Mesendoderm (in vitro differentiated cells): ENCODE measurements around the gene ZNF280A.
"Not testable (repeated sequence)": the region's sequence is repeated elsewhere in the genome, so short reads cannot be mapped to it uniquely, and the experiment has no call there.

Experiments used
- DNase-seq: peaks from one replicate; pipeline ENCODE4 v3.0.0; 2013
- H2AK5ac ChIP-seq: 2 replicates; pipeline ENCODE4 v1.6.1; 2013; ENCODE audit warnings: low read length, inconsistent platforms
- H2BK120ac ChIP-seq: 2 replicates; pipeline ENCODE4 v1.6.1; 2013; ENCODE audit warnings: low read depth, mild to moderate bottlenecking, low read length, moderate library complexity, mixed read lengths
- H2BK15ac ChIP-seq: replicated peaks from 2 replicates; pipeline ENCODE4 v1.6.1; 2013; ENCODE audit warnings: low read depth, mild to moderate bottlenecking, moderate library complexity
- H2BK5ac ChIP-seq: 2 replicates; pipeline ENCODE4 v1.6.1; 2013; ENCODE audit warnings: low read length, inconsistent platforms
- H3K18ac ChIP-seq: 2 replicates; pipeline ENCODE4 v1.6.1; 2013; ENCODE audit warnings: mild to moderate bottlenecking, low read length, mixed read lengths
- H3K23ac ChIP-seq: one replicate; pipeline ENCODE4 v1.6.1; 2013; ENCODE audit warnings: low read length
- H3K27ac ChIP-seq: 2 replicates; pipeline ENCODE4 v1.5.1; 2013; ENCODE audit warnings: low read depth, mild to moderate bottlenecking, inconsistent platforms, low read length, moderate library complexity
- H3K27me3 ChIP-seq: 2 replicates; pipeline ENCODE4 v1.6.1; 2013; ENCODE audit warnings: low read length, control low read depth, mild to moderate bottlenecking, inconsistent platforms; ENCODE audit not compliant: insufficient read depth, poor library complexity
- H3K36me3 ChIP-seq: 2 replicates; pipeline ENCODE4 v1.6.1; 2013; ENCODE audit warnings: low read length, inconsistent platforms; ENCODE audit not compliant: control insufficient read depth, insufficient read depth
- H3K4ac ChIP-seq: one replicate; pipeline ENCODE4 v1.6.1; 2013; ENCODE audit warnings: low read depth, mild to moderate bottlenecking, low read length, moderate library complexity
- H3K4me1 ChIP-seq: 2 replicates; pipeline ENCODE4 v1.6.1; 2013; ENCODE audit warnings: low read depth, low read length, inconsistent platforms; ENCODE audit not compliant: control insufficient read depth
- H3K4me2 ChIP-seq: 2 replicates; pipeline ENCODE4 v1.6.1; 2013; ENCODE audit warnings: low read length
- H3K4me3 ChIP-seq: 2 replicates; pipeline ENCODE4 v1.5.1; 2013; ENCODE audit warnings: mild to moderate bottlenecking, low read length
- H3K56ac ChIP-seq: one replicate; pipeline ENCODE4 v1.6.1; 2013; ENCODE audit warnings: low read length
- H3K79me1 ChIP-seq: 2 replicates; pipeline ENCODE4 v1.6.1; 2013; ENCODE audit warnings: low read length, inconsistent platforms
- H3K79me2 ChIP-seq: 2 replicates; pipeline ENCODE4 v1.6.1; 2013; ENCODE audit warnings: mild to moderate bottlenecking, low read length; ENCODE audit not compliant: control insufficient read depth, insufficient read depth
- H3K9ac ChIP-seq: 2 replicates; pipeline ENCODE4 v1.6.1; 2013; ENCODE audit warnings: low read length, inconsistent platforms
- H4K5ac ChIP-seq: one replicate; pipeline ENCODE4 v1.6.1; 2013; ENCODE audit warnings: low read length
- H4K8ac ChIP-seq: one replicate; pipeline ENCODE4 v1.6.1; 2013; ENCODE audit warnings: low read depth, mild to moderate bottlenecking, control low read depth, low read length, moderate library complexity
- WGBS: extraction: QIAGEN DNeasy Blood & Tissue Kit; methylation state at CpG from one replicate; pipeline ENCODE4 v1.1.7; 2013; ENCODE audit warnings: low lambda C conversion rate, missing lambda C conversion rate; ENCODE audit not compliant: insufficient coverage; ENCODE audit errors: extremely low coverage; 5-methylcytosine and 5-hydroxymethylcytosine counted together

Gene ZNF280A

DNA sequence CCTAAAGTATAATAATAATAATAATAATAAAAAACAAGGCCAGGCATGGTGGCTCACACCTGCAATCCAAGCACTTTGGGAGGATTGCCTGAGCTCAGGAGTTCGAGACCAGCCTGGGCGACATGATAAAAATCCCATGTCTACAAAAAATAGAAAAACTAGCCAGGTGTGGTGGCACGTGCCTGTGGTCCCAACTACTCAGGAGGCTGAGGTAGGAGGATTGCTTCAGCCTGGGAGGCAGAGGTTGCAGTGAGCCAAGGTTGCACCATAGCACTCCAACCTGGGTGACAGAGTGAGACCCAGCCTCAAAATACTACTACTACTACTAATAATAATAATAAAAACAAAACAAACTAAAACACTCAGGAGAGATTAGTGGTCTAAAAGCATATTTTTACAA, 15.6 kb upstream of the ZNF280A start:
- Histone ChIP-seq H3K4me3 (no peak overlapping the region), H3K36me3 (no peaks in the 10 kb centered on the region), H3K4ac (no peak overlapping the region), H3K27me3 (no peaks in the 10 kb centered on the region), H3K9ac (no peak overlapping the region), H2BK15ac (no peak overlapping the region), H2AK5ac (no peak overlapping the region), H3K79me2 (no peaks in the 10 kb centered on the region), H3K79me1 (no peaks in the 10 kb centered on the region), H4K5ac (no peak overlapping the region), H3K4me1 (no peaks in the 10 kb centered on the region), H2BK5ac (no peak overlapping the region), H3K4me2 (no peak overlapping the region), H4K8ac (no peak overlapping the region), H3K56ac (no peak overlapping the region), H3K27ac (no peak overlapping the region), H3K23ac (no peak overlapping the region), H2BK120ac (no peak overlapping the region), H3K18ac (no peak overlapping the region)
- no CpG with 5 or more reads among the region's 3 CpGs for WGBS
- no peak for DNase-seq

- Histone ChIP-seq H2BK15ac (no peak overlapping the region), H3K23ac (no peak overlapping the region), H2BK5ac (no peak overlapping the region), H3K4me1 (no peaks in the 10 kb centered on the region), H3K36me3 (no peaks in the 10 kb centered on the region), H3K56ac (no peak overlapping the region), H2BK120ac (no peak overlapping the region), H3K79me2 (no peaks in the 10 kb centered on the region), H4K8ac (no peak overlapping the region), H3K9ac (no peak overlapping the region), H3K4ac (no peak overlapping the region), H3K27me3 (no peaks in the 10 kb centered on the region), H3K18ac (no peak overlapping the region), H3K4me3 (no peak overlapping the region), H4K5ac (no peak overlapping the region), H3K27ac (no peak overlapping the region), H2AK5ac (no peak overlapping the region), H3K4me2 (no peak overlapping the region), H3K79me1 (no peaks in the 10 kb centered on the region)
- WGBS: no CpG with 5 or more reads among the region's 9 CpGs
- DNase-seq: no peak
Measured at GRCh38 chr22:22534604-22535415, 14.7 kb upstream of the ZNF280A start.

- H3K27me3 ChIP-seq: no peaks in the 10 kb centered on the region
- no peak overlapping the region for H3K4me2 ChIP-seq
- H3K27ac ChIP-seq: no peak overlapping the region
- no peak overlapping the region for H3K9ac ChIP-seq
- no peak overlapping the region for H2AK5ac ChIP-seq
- H3K4ac ChIP-seq: no peak overlapping the region
- H3K4me3 ChIP-seq: no peak overlapping the region
- H2BK15ac ChIP-seq: no peak overlapping the region
- H2BK120ac ChIP-seq: no peak overlapping the region
- H3K18ac ChIP-seq: no peak overlapping the region
- no peak for DNase-seq
- H3K4me1 ChIP-seq: no peaks in the 10 kb centered on the region
- H3K56ac ChIP-seq: no peak overlapping the region
- no peak overlapping the region for H4K5ac ChIP-seq
- no peaks in the 10 kb centered on the region for H3K36me3 ChIP-seq
- H3K79me2 ChIP-seq: no peaks in the 10 kb centered on the region
- H3K23ac ChIP-seq: no peak overlapping the region
- no peak overlapping the region for H2BK5ac ChIP-seq
- no CpG with 5 or more reads among the region's 5 CpGs for WGBS
- no peaks in the 10 kb centered on the region for H3K79me1 ChIP-seq
- no peak overlapping the region for H4K8ac ChIP-seq
Measured at GRCh38 chr22:22533863-22534262, 13.8 kb upstream of the ZNF280A start.

GRCh38 chr22:22533417-22533816, 13.3 kb upstream of the ZNF280A start:
- no peak overlapping the region for H4K8ac ChIP-seq
- no peak overlapping the region for H3K56ac ChIP-seq
- no peak overlapping the region for H3K4me2 ChIP-seq
- H3K4ac ChIP-seq: no peak overlapping the region
- DNase-seq: no peak
- H2BK120ac ChIP-seq: no peak overlapping the region
- no peaks in the 10 kb centered on the region for H3K79me1 ChIP-seq
- H4K5ac ChIP-seq: no peak overlapping the region
- no peak overlapping the region for H2AK5ac ChIP-seq
- H3K4me1 ChIP-seq: no peaks in the 10 kb centered on the region
- H3K23ac ChIP-seq: no peak overlapping the region
- no peak overlapping the region for H3K9ac ChIP-seq
- no peaks in the 10 kb centered on the region for H3K27me3 ChIP-seq
- H3K18ac ChIP-seq: no peak overlapping the region
- no CpG with 5 or more reads among the region's 1 CpG for WGBS
- no peak overlapping the region for H3K4me3 ChIP-seq
- H2BK15ac ChIP-seq: no peak overlapping the region
- H2BK5ac ChIP-seq: no peak overlapping the region
- H3K79me2 ChIP-seq: no peaks in the 10 kb centered on the region
- H3K36me3 ChIP-seq: no peaks in the 10 kb centered on the region
- H3K27ac ChIP-seq: no peak overlapping the region

GRCh38 chr22:22532547-22533071, 12.5 kb upstream of the ZNF280A start:
- H3K9ac ChIP-seq, H3K4me3 ChIP-seq, H2BK5ac ChIP-seq, H4K5ac ChIP-seq, H3K27ac ChIP-seq, H3K4me1 ChIP-seq, H3K79me1 ChIP-seq, H3K27me3 ChIP-seq, H2BK15ac ChIP-seq, H3K36me3 ChIP-seq, H3K18ac ChIP-seq, H3K56ac ChIP-seq, H3K79me2 ChIP-seq, H2BK120ac ChIP-seq, H2AK5ac ChIP-seq, H3K4me2 ChIP-seq, DNase-seq, H3K23ac ChIP-seq, H3K4ac ChIP-seq, H4K8ac ChIP-seq: not testable (repeated sequence)
- WGBS: no CpG with 5 or more reads among the region's 12 CpGs
